HK-2 (cell line): ENCODE measurements around the gene SLCO4C1.
"Not testable (repeated sequence)": the region's sequence is repeated elsewhere in the genome, so short reads cannot be mapped to it uniquely, and the experiment has no call there.

Experiments
- DNase-seq: peaks from one replicate; pipeline ENCODE4 v3.0.0-alpha.2; 2018; ENCODE audit not compliant: unreplicated experiment

Gene SLCO4C1, protein sequence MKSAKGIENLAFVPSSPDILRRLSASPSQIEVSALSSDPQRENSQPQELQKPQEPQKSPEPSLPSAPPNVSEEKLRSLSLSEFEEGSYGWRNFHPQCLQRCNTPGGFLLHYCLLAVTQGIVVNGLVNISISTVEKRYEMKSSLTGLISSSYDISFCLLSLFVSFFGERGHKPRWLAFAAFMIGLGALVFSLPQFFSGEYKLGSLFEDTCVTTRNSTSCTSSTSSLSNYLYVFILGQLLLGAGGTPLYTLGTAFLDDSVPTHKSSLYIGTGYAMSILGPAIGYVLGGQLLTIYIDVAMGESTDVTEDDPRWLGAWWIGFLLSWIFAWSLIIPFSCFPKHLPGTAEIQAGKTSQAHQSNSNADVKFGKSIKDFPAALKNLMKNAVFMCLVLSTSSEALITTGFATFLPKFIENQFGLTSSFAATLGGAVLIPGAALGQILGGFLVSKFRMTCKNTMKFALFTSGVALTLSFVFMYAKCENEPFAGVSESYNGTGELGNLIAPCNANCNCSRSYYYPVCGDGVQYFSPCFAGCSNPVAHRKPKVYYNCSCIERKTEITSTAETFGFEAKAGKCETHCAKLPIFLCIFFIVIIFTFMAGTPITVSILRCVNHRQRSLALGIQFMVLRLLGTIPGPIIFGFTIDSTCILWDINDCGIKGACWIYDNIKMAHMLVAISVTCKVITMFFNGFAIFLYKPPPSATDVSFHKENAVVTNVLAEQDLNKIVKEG

DNA sequence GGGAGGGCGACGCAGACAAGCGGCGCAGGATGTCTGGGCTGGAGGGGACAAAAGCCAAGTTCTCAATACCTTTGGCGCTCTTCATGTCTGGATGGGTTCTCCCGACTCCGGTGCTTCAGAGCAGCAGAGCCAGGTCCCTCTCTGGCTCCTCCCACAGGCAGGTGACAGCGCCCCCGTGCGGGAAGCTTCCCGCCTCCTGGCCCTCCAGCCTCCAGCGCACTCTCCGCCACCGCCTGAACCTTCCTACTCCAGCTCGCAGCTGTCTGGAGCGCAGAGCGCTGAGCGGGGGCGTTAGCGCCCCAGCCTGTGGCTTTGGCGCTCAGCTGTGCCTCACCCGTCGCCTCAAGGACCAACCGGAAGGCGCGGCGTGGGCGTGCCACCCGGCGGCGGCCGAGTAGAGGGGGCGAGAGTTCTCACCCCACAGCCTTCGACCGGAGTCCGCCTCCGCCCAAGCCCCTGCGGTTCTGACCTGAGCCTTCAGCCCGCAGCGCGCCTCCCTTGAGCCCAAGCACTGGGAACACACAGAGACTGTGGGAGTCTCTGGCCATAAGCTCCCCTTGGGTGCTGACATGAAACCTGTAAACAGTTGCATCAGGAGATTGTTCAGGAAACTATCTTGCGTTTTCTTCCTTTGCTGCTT is at the start of gene SLCO4C1:
SLCO4C1 (minus strand) TSS at position 107 of the 640 bp plus-strand sequence; CDS start at position 85, 22 bp downstream.
- peak; percentile 87 for DNase-seq

DNA sequence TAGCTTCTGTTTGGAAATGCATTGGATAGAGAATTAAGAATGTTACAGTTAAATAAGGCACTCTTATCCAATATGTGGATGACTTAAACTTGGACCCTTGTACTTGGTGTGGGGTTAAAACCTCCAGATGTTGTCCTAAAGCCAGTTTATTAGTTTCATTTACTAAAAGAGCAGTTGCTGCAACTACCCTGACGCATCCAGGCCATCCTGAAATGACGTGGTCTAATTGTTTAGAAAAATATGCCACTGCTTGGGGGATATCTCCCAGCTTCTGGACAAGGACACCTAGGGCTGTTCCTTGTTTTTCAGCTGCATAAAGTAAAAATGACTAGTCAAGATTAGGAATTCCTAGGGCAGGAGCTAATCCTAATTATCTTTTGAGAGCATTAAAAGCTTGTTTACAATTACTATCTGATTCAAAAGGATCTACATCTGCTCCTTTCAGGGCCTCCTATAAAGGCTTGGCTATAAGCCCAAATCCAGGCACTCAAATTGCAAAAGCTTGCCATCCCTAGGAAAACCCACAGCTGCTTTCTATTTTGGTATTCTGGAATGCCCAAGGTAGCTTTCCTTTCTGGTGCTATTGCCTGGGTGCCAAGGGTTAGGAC is 45.7 kb upstream of the SLCO4C1 start:
- DNase-seq: no peak

- no peak for DNase-seq
These were observed 28.6 kb upstream of the SLCO4C1 start for GRCh38 chr5:102324714-102325113.

DNA sequence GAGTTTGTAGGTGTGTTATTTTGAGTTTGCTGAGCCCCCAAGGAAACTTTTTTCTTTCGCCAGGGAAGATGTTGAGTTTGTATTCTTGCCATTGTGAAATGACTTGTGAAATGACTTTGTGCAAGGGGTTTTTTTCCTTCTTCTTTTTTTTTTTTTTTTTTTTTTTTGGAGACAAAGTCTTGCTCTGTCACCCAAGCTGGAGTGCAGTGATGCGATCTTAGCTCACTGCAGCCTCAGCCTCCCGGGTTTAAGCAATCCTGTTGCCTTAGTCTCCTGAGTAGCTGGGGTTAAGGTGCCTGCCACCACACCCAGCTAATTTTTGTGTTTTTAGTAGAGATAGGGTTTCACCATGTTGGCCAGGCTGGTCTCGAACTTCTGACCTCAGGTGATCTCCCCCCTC is 22.7 kb upstream of the SLCO4C1 start:
- DNase-seq: not testable (repeated sequence)

- no peak for DNase-seq
These were observed 18.2 kb upstream of the SLCO4C1 start for GRCh38 chr5:102314328-102314727.

GRCh38 chr5:102313912-102314311 is 17.8 kb upstream of the SLCO4C1 start:
- no peak for DNase-seq

GRCh38 chr5:102312586-102313370 is 16.7 kb upstream of the SLCO4C1 start:
- DNase-seq: peak; percentile 53

DNA sequence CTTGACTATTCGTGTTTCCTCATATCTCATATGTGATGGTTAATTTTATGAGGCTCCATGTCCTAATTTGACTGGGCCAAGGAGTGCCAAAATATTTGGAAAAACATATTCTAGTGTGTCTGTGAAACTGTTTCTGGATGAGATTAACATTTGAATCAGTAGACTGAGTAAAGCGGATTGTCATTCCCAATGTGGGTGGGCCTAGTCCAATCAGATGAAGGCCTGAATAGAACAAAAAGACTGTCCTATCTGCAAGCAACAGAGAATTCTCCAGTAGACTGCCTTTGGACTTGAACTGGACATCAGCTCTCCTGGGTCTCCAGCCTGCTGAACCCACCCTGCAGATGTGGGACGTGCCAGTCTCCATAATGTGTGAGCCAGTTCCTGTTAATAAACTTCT is 13.5 kb upstream of the SLCO4C1 start:
- DNase-seq: no peak

DNA sequence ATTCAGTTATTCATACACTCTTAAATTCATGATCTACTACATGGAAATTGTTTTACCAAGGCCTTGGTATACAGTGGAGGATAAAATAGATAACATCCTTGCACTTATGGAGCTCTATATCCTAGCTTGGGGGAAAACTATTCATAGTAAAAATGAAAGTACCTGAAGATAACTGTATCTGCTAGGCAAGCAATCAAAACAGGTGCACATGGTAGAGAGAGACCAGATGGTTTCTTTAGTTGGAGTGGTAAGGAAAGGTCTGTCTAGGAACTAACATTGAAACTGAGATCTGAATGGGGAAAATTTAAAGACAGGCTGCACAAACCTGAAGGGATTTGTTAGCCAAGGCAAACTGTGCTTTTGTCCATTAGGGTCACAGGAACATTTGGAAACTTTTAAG is 11.1 kb upstream of the SLCO4C1 start:
- no peak for DNase-seq

- DNase-seq: no peak
These were observed 10.0 kb upstream of the SLCO4C1 start for GRCh38 chr5:102306121-102306520.

DNA sequence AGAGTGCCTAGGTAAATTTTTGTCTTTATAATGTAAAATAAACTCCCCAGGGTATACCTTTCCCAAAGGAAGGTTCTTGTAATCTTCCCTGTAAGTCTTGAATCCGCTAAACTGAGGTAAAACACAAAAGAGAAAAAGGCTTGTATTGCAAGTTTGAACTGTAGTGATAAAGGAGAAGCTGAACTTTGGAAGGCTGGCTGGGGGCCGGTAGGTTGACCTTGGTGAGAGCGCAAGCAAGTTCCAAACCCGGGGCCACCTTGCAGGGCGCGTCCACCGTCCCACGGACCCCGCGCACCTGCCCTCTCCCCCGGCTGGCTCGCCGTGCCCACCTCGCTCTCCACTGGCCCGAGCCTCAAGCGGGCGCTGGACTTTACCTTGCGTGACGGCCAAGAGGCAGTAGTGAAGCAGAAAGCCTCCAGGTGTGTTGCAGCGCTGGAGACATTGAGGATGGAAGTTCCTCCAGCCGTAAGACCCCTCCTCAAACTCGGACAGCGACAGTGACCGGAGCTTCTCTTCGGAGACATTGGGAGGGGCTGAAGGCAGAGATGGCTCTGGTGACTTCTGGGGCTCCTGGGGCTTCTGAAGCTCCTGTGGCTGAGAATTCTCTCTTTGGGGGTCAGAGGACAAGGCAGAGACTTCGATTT is 428 bp downstream of the SLCO4C1 start:
- peak; percentile 30 for DNase-seq

DNA sequence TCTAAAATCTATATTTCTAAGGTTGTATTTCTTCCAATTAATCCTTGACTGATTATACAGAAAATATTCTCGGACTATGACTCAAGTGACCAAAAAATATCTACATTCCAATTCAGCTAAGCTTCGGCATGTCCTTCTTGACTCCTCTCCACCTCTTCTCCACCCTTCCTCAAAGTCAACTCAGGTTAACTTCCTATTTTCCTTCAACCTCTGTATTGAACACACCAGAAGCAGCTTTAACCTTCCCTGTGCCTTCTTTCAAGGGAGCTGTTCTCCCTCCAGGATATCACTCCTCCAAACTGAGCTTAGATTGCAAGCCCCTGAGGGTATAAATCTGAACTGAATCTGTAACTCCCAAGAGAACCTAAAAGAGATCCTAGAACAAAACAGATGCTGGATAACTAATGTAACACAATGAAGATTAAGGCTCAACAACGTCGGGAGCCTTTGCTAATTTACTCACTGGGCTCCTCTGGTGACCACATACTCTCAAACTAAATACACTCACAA is 1.1 kb downstream of the SLCO4C1 start:
- DNase-seq: no peak

DNA sequence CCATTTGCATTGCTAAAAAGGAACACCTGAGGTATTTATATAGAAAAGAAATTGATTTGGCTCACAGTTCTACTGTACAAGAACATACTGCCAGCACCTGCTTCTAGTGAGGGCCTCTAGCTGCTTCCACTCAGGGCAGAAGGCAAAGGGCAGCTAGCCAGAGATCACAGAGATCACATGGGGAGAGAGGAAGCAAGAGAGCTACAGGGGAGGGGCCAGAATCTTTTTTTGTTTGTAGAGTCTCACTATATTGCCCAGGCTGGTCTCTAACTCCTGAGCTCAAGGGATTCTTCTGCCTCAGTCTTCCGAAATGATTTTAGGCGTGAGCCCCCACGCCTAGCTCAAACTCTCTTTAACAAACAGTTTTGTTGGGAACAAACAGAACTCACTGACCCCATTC is 6.1 kb downstream of the SLCO4C1 start:
- DNase-seq: no peak

DNA sequence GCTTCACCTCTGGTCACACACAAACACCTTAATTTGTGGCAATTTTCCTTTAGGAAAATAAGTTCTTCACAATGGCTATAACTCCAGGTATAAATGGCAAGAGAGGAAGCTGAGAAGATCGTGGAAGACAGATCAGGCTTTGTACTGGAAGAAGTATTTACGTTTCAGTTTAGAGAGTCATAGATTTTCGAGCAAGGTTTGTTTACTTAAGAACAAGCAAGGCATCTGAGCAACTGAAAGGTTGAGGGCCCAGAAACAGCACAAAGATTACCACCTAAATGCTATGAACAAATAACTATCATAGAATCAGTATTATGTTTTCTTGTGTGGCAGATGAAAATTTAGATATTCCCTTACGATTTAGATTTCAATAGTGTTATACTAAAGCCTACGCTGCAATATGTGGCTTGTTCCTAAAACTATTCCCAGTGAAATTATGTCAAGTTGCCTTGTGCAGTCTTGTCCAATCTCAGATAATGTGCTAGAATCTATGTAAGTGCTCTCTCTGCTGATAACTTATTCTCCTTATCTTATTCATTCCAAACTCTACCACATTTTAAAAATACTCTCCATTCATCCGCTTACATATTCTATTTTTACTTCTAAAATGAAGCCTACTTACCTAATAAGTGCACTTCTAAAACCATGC is 6.7 kb downstream of the SLCO4C1 start:
- no peak for DNase-seq

DNA sequence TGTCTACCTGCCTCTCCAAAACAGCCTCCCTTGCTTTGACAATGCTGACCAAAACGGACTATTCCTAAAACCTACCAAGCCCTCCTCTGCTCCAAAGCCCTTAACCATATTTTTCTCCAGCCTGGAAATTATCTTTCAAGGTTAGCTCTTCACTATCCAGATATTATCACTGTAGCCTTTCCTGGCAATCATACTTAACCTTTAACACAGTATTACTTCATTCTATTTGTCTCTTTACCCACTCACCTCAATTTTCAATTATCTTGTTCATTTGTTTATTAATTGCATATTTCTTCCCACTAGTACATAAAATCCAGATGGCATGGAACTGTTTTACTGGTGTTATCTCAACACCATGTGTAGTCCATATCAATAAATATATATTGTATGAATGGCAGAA is 7.5 kb downstream of the SLCO4C1 start:
- DNase-seq: no peak

GRCh38 chr5:102286476-102286875 is 9.6 kb downstream of the SLCO4C1 start:
- no peak for DNase-seq

GRCh38 chr5:102283102-102283797 is 12.8 kb downstream of the SLCO4C1 start:
- DNase-seq: no peak

DNA sequence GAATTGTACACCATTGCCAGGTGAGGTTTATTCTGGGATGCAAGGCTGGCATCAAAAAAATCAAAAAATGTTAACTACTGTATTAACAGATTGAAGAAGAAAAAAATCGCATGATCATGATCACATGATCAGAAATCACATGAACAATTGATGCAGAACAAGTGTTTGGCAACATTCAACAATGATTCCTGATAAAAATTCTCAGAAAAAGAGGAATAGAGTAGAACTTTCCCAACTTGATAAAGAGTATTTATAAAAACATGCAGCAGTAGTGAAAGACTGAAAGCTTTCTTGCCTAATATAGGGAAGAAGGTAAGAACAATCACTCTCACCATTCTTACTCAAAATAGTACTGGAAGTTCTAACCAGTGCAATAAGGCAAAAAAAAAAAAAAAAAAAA is 16.4 kb downstream of the SLCO4C1 start:
- DNase-seq: no peak

DNA sequence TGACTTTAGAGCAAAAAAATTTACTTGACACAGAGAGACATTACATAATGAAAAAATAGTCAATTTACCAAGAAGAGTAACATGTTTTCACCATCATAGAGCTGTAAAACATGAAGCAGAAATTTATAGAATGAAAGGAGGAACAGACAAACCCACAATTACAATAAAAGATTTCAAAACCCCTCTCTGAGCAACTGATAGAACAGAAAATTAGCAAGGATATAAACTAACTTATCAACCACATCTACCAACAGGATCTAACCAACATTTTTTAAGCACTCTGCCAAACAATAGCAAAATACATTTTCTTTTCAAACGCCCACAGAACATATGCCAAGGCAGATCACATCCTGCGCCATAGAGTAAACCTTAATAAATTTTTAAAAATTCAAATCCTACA is 17.9 kb downstream of the SLCO4C1 start:
- DNase-seq: no peak

DNA sequence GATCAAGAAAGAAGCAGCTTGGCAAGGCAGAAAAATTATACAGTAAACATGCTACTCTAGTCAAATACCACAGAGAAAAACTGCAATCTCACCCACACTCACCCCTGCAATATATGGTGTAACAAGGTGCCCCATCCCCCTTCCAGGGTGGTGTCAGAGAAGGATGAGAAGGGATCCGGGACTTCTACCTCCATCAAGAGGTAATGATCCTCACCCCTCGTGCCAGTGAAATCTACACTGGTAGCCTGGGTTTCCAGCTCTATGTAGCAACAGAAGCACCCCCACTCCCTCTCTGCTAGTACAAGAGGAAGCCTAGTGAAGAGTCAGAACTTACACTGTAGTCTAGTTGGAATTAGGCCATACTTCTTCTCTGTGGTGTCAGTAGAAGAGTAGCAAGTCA is 18.9 kb downstream of the SLCO4C1 start:
- no peak for DNase-seq
